Measurements from ENCODE around the gene OPHN1. TPM values are rescaled to one million over a fixed set of nuclear protein-coding genes. Genes with fewer than 3 reads are reported as not detected.

Gene OPHN1
- polyA plus RNA-seq, 3 donors, result 0.20 to 0.82 (median 0.73) TPM

- H3K4me3 Mint-ChIP-seq, result no peak overlapping the region
- Histone ChIP-seq H3K4me1 (ENCODE audit: control insufficient read depth in 1 of 2, insufficient read depth in 2 of 2, low read length in 2 of 2) (no peaks in the 10 kb centered on the region), H3K9me3 (replicated peaks in 1 of 2; ENCODE audit: control insufficient read depth in 1 of 2, insufficient read depth in 1 of 2, low read length in 2 of 2) (peaks cover 0 to 3% of the 10 kb centered on the region in 2 donors), H3K79me2 (ENCODE audit: insufficient read depth, low read length) (no peaks in the 10 kb centered on the region), H3K4me3 (replicated peaks in 1 of 3; ENCODE audit: low read depth in 2 of 3, low read length in 3 of 3) (no peak overlapping the region), H2AFZ (ENCODE audit: insufficient read depth, low read depth, low read length, poor library complexity, severe bottlenecking) (no peak overlapping the region), H3K9ac (ENCODE audit: insufficient read depth, low read length, poor library complexity, severe bottlenecking) (no peak overlapping the region), H3K27me3 (ENCODE audit: control insufficient read depth in 2 of 2, insufficient read depth in 2 of 2, low read length in 2 of 2) (no peaks in the 10 kb centered on the region), H3K4me2 (replicated peaks; ENCODE audit: extremely low read depth, low read length, poor library complexity, severe bottlenecking) (no peak overlapping the region), H4K20me1 (ENCODE audit: insufficient read depth, low read length) (no peaks in the 10 kb centered on the region), H3K27ac (ENCODE audit: low read depth in 1 of 2, low read length in 2 of 2) (no peak overlapping the region), H3K36me3 (replicated peaks in 1 of 2; ENCODE audit: control insufficient read depth in 1 of 2, insufficient read depth in 2 of 2, low read length in 2 of 2) (no peaks in the 10 kb centered on the region)
- WGBS (ENCODE audit: insufficient coverage), result 86% methylated on average over 1 of the region's 4 CpGs
- H3K9me3 Mint-ChIP-seq, result peaks cover 0 to 10% (median 5%) of the 10 kb centered on the region in 7 donors
- DNase-seq, result no peak
- H3K27me3 Mint-ChIP-seq (ENCODE audit: low read depth in 3 of 3), result peaks cover 0 to 6% (median 2%) of the 10 kb centered on the region in 3 donors
- intact Hi-C loops (cut with micrococcal nuclease), result no loop called here
- H3K27ac Mint-ChIP-seq, result peak overlapping the region in 2 of 7 donors; percentile 27 to 69
- peaks cover 8% of the 10 kb centered on the region for H3K4me1 Mint-ChIP-seq
- no peak for TF ChIP-seq CTCF (IDR thresholded peaks at IDR 0.05)
- no peaks in the 10 kb centered on the region for H3K36me3 Mint-ChIP-seq
Observed at GRCh38 chrX:68372665-68373064, 60.6 kb downstream of the OPHN1 start.

- H3K27ac Mint-ChIP-seq, result no peak overlapping the region
- H3K4me1 Mint-ChIP-seq, result peaks cover 8% of the 10 kb centered on the region
- Histone ChIP-seq H3K79me2 (ENCODE audit: insufficient read depth, low read length) (no peaks in the 10 kb centered on the region), H3K36me3 (replicated peaks in 1 of 2; ENCODE audit: control insufficient read depth in 1 of 2, insufficient read depth in 2 of 2, low read length in 2 of 2) (no peaks in the 10 kb centered on the region), H2AFZ (ENCODE audit: insufficient read depth, low read depth, low read length, poor library complexity, severe bottlenecking) (no peak overlapping the region), H3K4me2 (replicated peaks; ENCODE audit: extremely low read depth, low read length, poor library complexity, severe bottlenecking) (no peak overlapping the region), H3K9me3 (replicated peaks in 1 of 2; ENCODE audit: control insufficient read depth in 1 of 2, insufficient read depth in 1 of 2, low read length in 2 of 2) (peaks cover 0 to 3% of the 10 kb centered on the region in 2 donors), H3K9ac (ENCODE audit: insufficient read depth, low read length, poor library complexity, severe bottlenecking) (no peak overlapping the region), H3K4me1 (ENCODE audit: control insufficient read depth in 1 of 2, insufficient read depth in 2 of 2, low read length in 2 of 2) (no peaks in the 10 kb centered on the region), H3K27me3 (ENCODE audit: control insufficient read depth in 2 of 2, insufficient read depth in 2 of 2, low read length in 2 of 2) (no peaks in the 10 kb centered on the region), H4K20me1 (ENCODE audit: insufficient read depth, low read length) (no peaks in the 10 kb centered on the region), H3K27ac (ENCODE audit: low read depth in 1 of 2, low read length in 2 of 2) (no peak overlapping the region), H3K4me3 (replicated peaks in 1 of 3; ENCODE audit: low read depth in 2 of 3, low read length in 3 of 3) (no peak overlapping the region)
- TF ChIP-seq CTCF (IDR thresholded peaks at IDR 0.05), result no peak
- intact Hi-C loops (cut with micrococcal nuclease), result no loop called here
- H3K27me3 Mint-ChIP-seq (ENCODE audit: low read depth in 3 of 3), result peaks cover 0 to 2% (median 0%) of the 10 kb centered on the region in 3 donors
- peaks cover 0 to 10% (median 5%) of the 10 kb centered on the region in 7 donors for H3K9me3 Mint-ChIP-seq
- H3K36me3 Mint-ChIP-seq, result no peaks in the 10 kb centered on the region
- no peak overlapping the region for H3K4me3 Mint-ChIP-seq
- DNase-seq, result no peak
Observed at GRCh38 chrX:68369559-68369958, 63.7 kb downstream of the OPHN1 start.

Measured in CD14-positive monocyte (primary cell).